Stimulated activated CD4-positive, alpha-beta T cell treated with anti-CD3 and anti-CD28 coated beads, Interleukin-2, amount 100 ng/mL, for 4 hours (primary cell): ENCODE results near the gene ZFHX3.

Experiments
- DNase-seq: peaks from one replicate; pipeline ENCODE4 v3.0.0-alpha.2; 2020; ENCODE audit warnings: low read depth

ZFHX3 gene

GRCh38 chr16:73054813-73055482, 7.0 kb upstream of the ZFHX3 start:
- DNase-seq, result no peak

- DNase-seq, result no peak
Measured at GRCh38 chr16:73054498-73054812, 6.5 kb upstream of the ZFHX3 start.

GRCh38 chr16:73054125-73054484, 6.2 kb upstream of the ZFHX3 start:
- DNase-seq, result no peak

GRCh38 chr16:73053364-73054124, 5.6 kb upstream of the ZFHX3 start:
- no peak for DNase-seq

GRCh38 chr16:73053038-73053363, 5.1 kb upstream of the ZFHX3 start:
- no peak for DNase-seq

- DNase-seq, result no peak
Measured at GRCh38 chr16:73052576-73052975, 4.6 kb upstream of the ZFHX3 start.

- DNase-seq, result no peak
Measured at GRCh38 chr16:73051961-73052360, 4.0 kb upstream of the ZFHX3 start.

- no peak for DNase-seq
Measured at GRCh38 chr16:73051226-73051625, 3.3 kb upstream of the ZFHX3 start.

- DNase-seq, result no peak
Measured at GRCh38 chr16:73050201-73051099, 2.5 kb upstream of the ZFHX3 start.

GRCh38 chr16:73049511-73049910, 1.6 kb upstream of the ZFHX3 start:
- no peak for DNase-seq

- no peak for DNase-seq
Measured at GRCh38 chr16:73049091-73049490, 1.2 kb upstream of the ZFHX3 start.

- no peak for DNase-seq
Measured at GRCh38 chr16:73048292-73049080, 558 bp upstream of the ZFHX3 start.

- no peak for DNase-seq
Measured at GRCh38 chr16:73047221-73047535, 750 bp downstream of the ZFHX3 start.

GRCh38 chr16:73046849-73047214, 1.1 kb downstream of the ZFHX3 start:
- no peak for DNase-seq

GRCh38 chr16:73046202-73046848, 1.6 kb downstream of the ZFHX3 start:
- DNase-seq, result no peak

- no peak for DNase-seq
Measured at GRCh38 chr16:73043828-73044467, 4.0 kb downstream of the ZFHX3 start.

- DNase-seq, result no peak
Measured at GRCh38 chr16:73042807-73043206, 5.1 kb downstream of the ZFHX3 start.

- DNase-seq, result no peak
Measured at GRCh38 chr16:73041676-73042075, 6.3 kb downstream of the ZFHX3 start.

- no peak for DNase-seq
Measured at GRCh38 chr16:73040735-73041402, 7.1 kb downstream of the ZFHX3 start.

- DNase-seq, result no peak
Measured at GRCh38 chr16:73040136-73040535, 7.8 kb downstream of the ZFHX3 start.
